ENCODE measurements around the gene SLC13A3.

The SLC13A3 gene

DNA sequence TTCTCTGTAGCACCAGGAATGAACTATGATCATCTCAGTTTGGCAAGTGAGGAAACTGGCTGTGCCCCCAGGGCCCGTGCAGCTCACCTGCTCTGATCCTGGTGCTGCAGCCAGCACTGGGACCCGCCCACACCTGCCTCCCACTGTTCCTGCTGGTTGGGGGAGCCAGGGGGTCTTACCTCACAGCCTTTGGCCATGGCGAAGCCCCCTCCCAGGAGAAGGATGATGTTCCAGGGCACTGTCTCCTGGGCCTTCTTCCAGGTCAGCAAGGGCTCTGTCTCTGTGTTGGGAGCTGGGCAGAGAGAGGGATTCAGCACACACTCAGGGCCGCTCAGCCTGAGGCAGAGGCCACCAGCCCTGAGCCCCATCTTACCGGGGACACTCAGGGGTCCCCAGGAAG lies 75.9 kb downstream of the SLC13A3 start:
- H3K27ac ChIP-seq (replicated peaks) = no peak overlapping the region
- H3K27me3 ChIP-seq (ENCODE audit: insufficient read depth, poor library complexity, severe bottlenecking) = no peaks in the 10 kb centered on the region
- no peak overlapping the region for H3K4me3 ChIP-seq (replicated peaks; ENCODE audit: insufficient read depth, low read length)
- DNase-seq (ENCODE audit: low read depth in 1 of 2, low spot score in 1 of 2) = no peak
- no peak for TF ChIP-seq POLR2AphosphoS5 (IDR thresholded peaks at IDR 0.05; ENCODE audit: low read depth)
- no peak for TF ChIP-seq SPI1 (IDR thresholded peaks at IDR 0.05; ENCODE audit: borderline replicate concordance, low read depth)
- TF ChIP-seq, protein P1, sequence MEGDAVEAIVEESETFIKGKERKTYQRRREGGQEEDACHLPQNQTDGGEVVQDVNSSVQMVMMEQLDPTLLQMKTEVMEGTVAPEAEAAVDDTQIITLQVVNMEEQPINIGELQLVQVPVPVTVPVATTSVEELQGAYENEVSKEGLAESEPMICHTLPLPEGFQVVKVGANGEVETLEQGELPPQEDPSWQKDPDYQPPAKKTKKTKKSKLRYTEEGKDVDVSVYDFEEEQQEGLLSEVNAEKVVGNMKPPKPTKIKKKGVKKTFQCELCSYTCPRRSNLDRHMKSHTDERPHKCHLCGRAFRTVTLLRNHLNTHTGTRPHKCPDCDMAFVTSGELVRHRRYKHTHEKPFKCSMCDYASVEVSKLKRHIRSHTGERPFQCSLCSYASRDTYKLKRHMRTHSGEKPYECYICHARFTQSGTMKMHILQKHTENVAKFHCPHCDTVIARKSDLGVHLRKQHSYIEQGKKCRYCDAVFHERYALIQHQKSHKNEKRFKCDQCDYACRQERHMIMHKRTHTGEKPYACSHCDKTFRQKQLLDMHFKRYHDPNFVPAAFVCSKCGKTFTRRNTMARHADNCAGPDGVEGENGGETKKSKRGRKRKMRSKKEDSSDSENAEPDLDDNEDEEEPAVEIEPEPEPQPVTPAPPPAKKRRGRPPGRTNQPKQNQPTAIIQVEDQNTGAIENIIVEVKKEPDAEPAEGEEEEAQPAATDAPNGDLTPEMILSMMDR (IDR thresholded peaks at IDR 0.05; ENCODE audit: insufficient read depth, low read length) = no peak
- TF ChIP-seq, protein P2, sequence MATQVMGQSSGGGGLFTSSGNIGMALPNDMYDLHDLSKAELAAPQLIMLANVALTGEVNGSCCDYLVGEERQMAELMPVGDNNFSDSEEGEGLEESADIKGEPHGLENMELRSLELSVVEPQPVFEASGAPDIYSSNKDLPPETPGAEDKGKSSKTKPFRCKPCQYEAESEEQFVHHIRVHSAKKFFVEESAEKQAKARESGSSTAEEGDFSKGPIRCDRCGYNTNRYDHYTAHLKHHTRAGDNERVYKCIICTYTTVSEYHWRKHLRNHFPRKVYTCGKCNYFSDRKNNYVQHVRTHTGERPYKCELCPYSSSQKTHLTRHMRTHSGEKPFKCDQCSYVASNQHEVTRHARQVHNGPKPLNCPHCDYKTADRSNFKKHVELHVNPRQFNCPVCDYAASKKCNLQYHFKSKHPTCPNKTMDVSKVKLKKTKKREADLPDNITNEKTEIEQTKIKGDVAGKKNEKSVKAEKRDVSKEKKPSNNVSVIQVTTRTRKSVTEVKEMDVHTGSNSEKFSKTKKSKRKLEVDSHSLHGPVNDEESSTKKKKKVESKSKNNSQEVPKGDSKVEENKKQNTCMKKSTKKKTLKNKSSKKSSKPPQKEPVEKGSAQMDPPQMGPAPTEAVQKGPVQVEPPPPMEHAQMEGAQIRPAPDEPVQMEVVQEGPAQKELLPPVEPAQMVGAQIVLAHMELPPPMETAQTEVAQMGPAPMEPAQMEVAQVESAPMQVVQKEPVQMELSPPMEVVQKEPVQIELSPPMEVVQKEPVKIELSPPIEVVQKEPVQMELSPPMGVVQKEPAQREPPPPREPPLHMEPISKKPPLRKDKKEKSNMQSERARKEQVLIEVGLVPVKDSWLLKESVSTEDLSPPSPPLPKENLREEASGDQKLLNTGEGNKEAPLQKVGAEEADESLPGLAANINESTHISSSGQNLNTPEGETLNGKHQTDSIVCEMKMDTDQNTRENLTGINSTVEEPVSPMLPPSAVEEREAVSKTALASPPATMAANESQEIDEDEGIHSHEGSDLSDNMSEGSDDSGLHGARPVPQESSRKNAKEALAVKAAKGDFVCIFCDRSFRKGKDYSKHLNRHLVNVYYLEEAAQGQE (IDR thresholded peaks at IDR 0.05; ENCODE audit: insufficient replicate concordance, low read depth) = no peak
- TF ChIP-seq GABPA (IDR thresholded peaks at IDR 0.05; ENCODE audit: low read depth) = no peak

DNA sequence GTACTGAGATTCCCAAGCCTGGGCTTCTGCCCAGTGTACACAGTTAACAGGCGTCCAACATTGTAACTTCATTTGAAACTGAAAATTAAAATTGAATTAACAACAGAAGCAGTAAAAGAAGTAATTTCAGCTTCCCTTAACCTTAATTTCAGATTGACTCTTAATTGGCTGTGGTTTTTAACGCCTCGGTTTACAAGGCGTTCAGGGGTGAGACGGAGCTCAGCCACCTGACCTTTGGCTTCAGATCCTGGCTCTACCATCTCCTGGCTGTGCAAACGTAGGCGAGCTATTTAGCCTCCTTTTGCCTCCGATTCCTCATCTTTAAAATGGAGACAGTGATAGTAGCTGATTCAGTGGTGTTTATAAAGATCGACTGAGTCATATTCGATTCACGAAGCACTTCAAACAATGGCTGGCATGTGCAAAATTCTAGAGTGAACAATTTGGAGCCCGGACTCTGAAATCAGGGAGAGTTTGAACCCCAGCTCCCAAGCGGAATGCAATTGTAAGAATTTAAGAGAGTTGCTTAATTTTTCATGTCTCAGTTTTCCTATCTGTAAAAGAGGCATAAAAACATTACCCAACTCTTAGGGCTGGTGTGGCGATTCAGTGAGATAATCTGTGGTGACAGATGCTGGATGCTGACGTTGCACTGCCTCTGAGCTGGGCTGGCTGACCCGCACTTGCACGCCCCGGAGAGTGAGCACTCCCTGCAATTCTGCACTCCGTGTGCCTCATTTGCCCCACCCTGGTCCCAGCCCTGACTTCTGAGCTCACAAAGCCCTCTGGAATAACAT lies 77.3 kb downstream of the SLC13A3 start:
- no peak overlapping the region for H3K27ac ChIP-seq (replicated peaks)
- H3K27me3 ChIP-seq (ENCODE audit: insufficient read depth, poor library complexity, severe bottlenecking) = no peaks in the 10 kb centered on the region
- TF ChIP-seq, protein P1 (IDR thresholded peaks at IDR 0.05; ENCODE audit: insufficient read depth, low read length) = no peak
- TF ChIP-seq GABPA (IDR thresholded peaks at IDR 0.05; ENCODE audit: low read depth) = no peak
- TF ChIP-seq POLR2AphosphoS5 (IDR thresholded peaks at IDR 0.05; ENCODE audit: low read depth) = no peak
- TF ChIP-seq, protein P2 (IDR thresholded peaks at IDR 0.05; ENCODE audit: insufficient replicate concordance, low read depth) = no peak
- TF ChIP-seq SPI1 (IDR thresholded peaks at IDR 0.05; ENCODE audit: borderline replicate concordance, low read depth) = no peak
- H3K4me3 ChIP-seq (replicated peaks; ENCODE audit: insufficient read depth, low read length) = no peak overlapping the region
- DNase-seq (ENCODE audit: low read depth in 1 of 2, low spot score in 1 of 2) = no peak

DNA sequence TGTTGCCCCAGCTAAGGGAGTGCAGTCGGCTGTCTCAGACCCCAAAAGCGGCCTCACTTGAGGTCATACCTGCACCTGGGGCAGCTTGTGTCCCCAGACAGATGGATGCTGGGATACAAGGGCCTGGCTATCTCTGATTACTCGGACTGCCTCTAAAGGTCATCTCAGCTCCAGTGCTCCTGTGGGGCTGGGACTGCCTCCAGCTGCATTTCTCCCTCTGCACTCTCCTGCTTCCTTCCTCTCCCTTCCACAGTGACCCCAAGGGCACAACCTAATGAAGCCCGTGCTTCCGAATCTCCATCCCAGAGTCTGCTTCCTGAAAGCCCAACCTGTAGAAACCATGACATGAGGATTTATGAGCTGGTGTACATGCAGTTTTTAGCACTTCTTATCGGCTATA lies 78.0 kb downstream of the SLC13A3 start:
- no peaks in the 10 kb centered on the region for H3K27me3 ChIP-seq (ENCODE audit: insufficient read depth, poor library complexity, severe bottlenecking)
- no peak overlapping the region for H3K27ac ChIP-seq (replicated peaks)
- no peak for DNase-seq (ENCODE audit: low read depth in 1 of 2, low spot score in 1 of 2)
- H3K4me3 ChIP-seq (replicated peaks; ENCODE audit: insufficient read depth, low read length) = no peak overlapping the region
- TF ChIP-seq, protein P1 (IDR thresholded peaks at IDR 0.05; ENCODE audit: insufficient read depth, low read length) = no peak
- TF ChIP-seq, protein P2 (IDR thresholded peaks at IDR 0.05; ENCODE audit: insufficient replicate concordance, low read depth) = no peak
- TF ChIP-seq POLR2AphosphoS5 (IDR thresholded peaks at IDR 0.05; ENCODE audit: low read depth) (no peak), GABPA (IDR thresholded peaks at IDR 0.05; ENCODE audit: low read depth) (no peak), SPI1 (IDR thresholded peaks at IDR 0.05; ENCODE audit: borderline replicate concordance, low read depth) (no peak)

All from HL-60 (cell line).